Activated CD4-positive, alpha-beta memory T cell treated with anti-CD3 and anti-CD28 coated beads, Interleukin-2, amount 10 ng/mL, durations not matched to agents 7 days and 5 days (primary cell): ENCODE data around the gene SKAP1. TPM values are rescaled to one million over a fixed set of nuclear protein-coding genes. Genes with fewer than 3 reads are reported as not detected.
"Not testable (repeated sequence)": the region's sequence is repeated elsewhere in the genome, so short reads cannot be mapped to it uniquely, and the experiment has no call there.

Source experiments
- CTCF ChIA-PET: fragments of 350-600 bp; sonication (Branson Sonifier 250); formaldehyde crosslinking; loops from one replicate; lab custom pipeline; 2021; ENCODE audit warnings: antibody characterized with exemption, inconsistent platforms; lab: Charles Lee
- POLR2A ChIA-PET: fragments of 350-600 bp; sonication (Branson Sonifier 250); formaldehyde crosslinking; loops from one replicate; lab custom pipeline; 2021; ENCODE audit warnings: antibody characterized with exemption; lab: Charles Lee
- DNase-seq: peaks from one replicate; pipeline ENCODE4 v3.0.0-alpha.2; 2020
- H3K27ac Mint-ChIP-seq: one replicate; pipeline ENCODE4 v1.8.0; 2021; ENCODE audit warnings: mild to moderate bottlenecking, mixed read lengths
- H3K27me3 Mint-ChIP-seq: one replicate; pipeline ENCODE4 v1.8.0; 2021; ENCODE audit warnings: mixed read lengths
- H3K36me3 Mint-ChIP-seq: one replicate; pipeline ENCODE4 v1.8.0; 2021; ENCODE audit warnings: low read depth, mixed read lengths
- H3K4me1 Mint-ChIP-seq: one replicate; pipeline ENCODE4 v1.8.0; 2021; ENCODE audit warnings: mixed read lengths
- H3K4me3 Mint-ChIP-seq: one replicate; pipeline ENCODE4 v1.8.0; 2021; ENCODE audit warnings: mild to moderate bottlenecking, mixed read lengths
- H3K9me3 Mint-ChIP-seq: one replicate; pipeline ENCODE4 v1.8.0; 2021; ENCODE audit warnings: mixed read lengths
- total RNA-seq, 2 experiments: library from RNA; stranded (reverse); gene quantifications; one replicate each; pipeline ENCODE4 v1.2.3, GENCODE V29; 2021

SKAP1 gene
- total RNA-seq, 2 experiments from 2014 or later, result 132 to 133 TPM

GRCh38 chr17:48255759-48256158 lies 174.3 kb downstream of the SKAP1 start:
- no peak overlapping the region for H3K4me3 Mint-ChIP-seq
- CTCF ChIA-PET, result no interaction called here

GRCh38 chr17:48254896-48255295 lies 175.1 kb downstream of the SKAP1 start:
- Mint-ChIP-seq H3K4me1 (no peaks in the 10 kb centered on the region), H3K4me3 (no peak overlapping the region), H3K9me3 (no peaks in the 10 kb centered on the region), H3K27ac (no peak overlapping the region), H3K36me3 (peaks cover 5% of the 10 kb centered on the region), H3K27me3 (no peaks in the 10 kb centered on the region)
- DNase-seq, result no peak
- ChIA-PET CTCF (interaction anchor here (1.4 to 1.6 kb wide), 2 partner anchors 8 to 10 kb away, joined by 3 to 5 read pairs; no protein-coding TSS in a partner anchor), POLR2A (interaction anchor here (1.2 kb wide), 1 partner anchor 40 kb away, joined by 4 read pairs; no protein-coding TSS in a partner anchor)

More at GRCh38 chr17:48255759-48256158, 174.3 kb downstream of the SKAP1 start:
- Mint-ChIP-seq H3K9me3 (no peaks in the 10 kb centered on the region), H3K4me1 (no peaks in the 10 kb centered on the region), H3K27me3 (no peaks in the 10 kb centered on the region), H3K36me3 (peaks cover 8% of the 10 kb centered on the region), H3K27ac (no peak overlapping the region)
- DNase-seq, result no peak
- POLR2A ChIA-PET, result no interaction called here

GRCh38 chr17:48253975-48254374 lies 176.0 kb downstream of the SKAP1 start:
- ChIA-PET POLR2A (no interaction called here), CTCF (interaction anchor here (1.4 to 1.6 kb wide), 2 partner anchors 9 to 11 kb away, joined by 3 to 5 read pairs; no protein-coding TSS in a partner anchor)
- no peaks in the 10 kb centered on the region for H3K27me3 Mint-ChIP-seq
- no peak for DNase-seq
- H3K4me3 Mint-ChIP-seq, result no peak overlapping the region
- H3K36me3 Mint-ChIP-seq, result peaks cover 5% of the 10 kb centered on the region
- no peaks in the 10 kb centered on the region for H3K4me1 Mint-ChIP-seq
- no peaks in the 10 kb centered on the region for H3K9me3 Mint-ChIP-seq
- no peak overlapping the region for H3K27ac Mint-ChIP-seq

- H3K4me1 Mint-ChIP-seq, result no peaks in the 10 kb centered on the region
- DNase-seq, result no peak
- no peak overlapping the region for H3K4me3 Mint-ChIP-seq
- H3K9me3 Mint-ChIP-seq, result no peaks in the 10 kb centered on the region
- ChIA-PET POLR2A (interaction anchor here (1.9 kb wide), 1 partner anchor 11 kb away, joined by 7 read pairs; no protein-coding TSS in a partner anchor), CTCF (interaction anchor here (2.2 kb wide), 1 partner anchor 8 kb away, joined by 7 read pairs; no protein-coding TSS in a partner anchor)
- no peaks in the 10 kb centered on the region for H3K27me3 Mint-ChIP-seq
- no peaks in the 10 kb centered on the region for H3K36me3 Mint-ChIP-seq
- H3K27ac Mint-ChIP-seq, result no peak overlapping the region
These were observed 178.1 kb downstream of the SKAP1 start for GRCh38 chr17:48251950-48252349.

- POLR2A ChIA-PET, result no interaction called here
- no peaks in the 10 kb centered on the region for H3K9me3 Mint-ChIP-seq
- H3K27ac Mint-ChIP-seq, result no peak overlapping the region
- no peak for DNase-seq
- CTCF ChIA-PET, result interaction anchor here (1.0 to 3.1 kb wide), 4 partner anchors 9 to 342 kb away, joined by 4 to 14 read pairs (median 8); partner anchors contain the start of gene HOXB5
- peaks cover 3% of the 10 kb centered on the region for H3K4me1 Mint-ChIP-seq
- H3K27me3 Mint-ChIP-seq, result no peaks in the 10 kb centered on the region
- no peaks in the 10 kb centered on the region for H3K36me3 Mint-ChIP-seq
- H3K4me3 Mint-ChIP-seq, result no peak overlapping the region
These were observed 179.1 kb downstream of the SKAP1 start for GRCh38 chr17:48250949-48251348.

- H3K27ac Mint-ChIP-seq, DNase-seq, H3K27me3 Mint-ChIP-seq, H3K9me3 Mint-ChIP-seq, H3K4me3 Mint-ChIP-seq, POLR2A ChIA-PET, H3K4me1 Mint-ChIP-seq, H3K36me3 Mint-ChIP-seq: not testable (repeated sequence)
- CTCF ChIA-PET, result interaction anchor here (0.6 to 3.1 kb wide), 4 partner anchors 10 to 343 kb away, joined by 3 to 14 read pairs (median 8); partner anchors contain the start of gene HOXB5
These were observed 180.0 kb downstream of the SKAP1 start for GRCh38 chr17:48250059-48250458.

- H3K27ac Mint-ChIP-seq, result no peak overlapping the region
- H3K9me3 Mint-ChIP-seq, result no peaks in the 10 kb centered on the region
- H3K4me3 Mint-ChIP-seq, result no peak overlapping the region
- H3K27me3 Mint-ChIP-seq, result no peaks in the 10 kb centered on the region
- peaks cover 23% of the 10 kb centered on the region for H3K4me1 Mint-ChIP-seq
- H3K36me3 Mint-ChIP-seq, result no peaks in the 10 kb centered on the region
- DNase-seq, result no peak
- CTCF ChIA-PET, result interaction anchor here (0.7 to 1.2 kb wide), 3 partner anchors 12 to 17 kb away, joined by 3 read pairs; no protein-coding TSS in a partner anchor
- POLR2A ChIA-PET, result no interaction called here
These were observed 182.4 kb downstream of the SKAP1 start for GRCh38 chr17:48247603-48248002.

- DNase-seq, result no peak
- no peaks in the 10 kb centered on the region for H3K36me3 Mint-ChIP-seq
- H3K4me1 Mint-ChIP-seq, result peaks cover 27% of the 10 kb centered on the region
- H3K9me3 Mint-ChIP-seq, result no peaks in the 10 kb centered on the region
- H3K27ac Mint-ChIP-seq, result no peak overlapping the region
- ChIA-PET CTCF (interaction anchor here (0.7 to 1.2 kb wide), 3 partner anchors 11 to 18 kb away, joined by 3 read pairs; no protein-coding TSS in a partner anchor), POLR2A (interaction anchor here (1.0 kb wide), 1 partner anchor 48 kb away, joined by 3 read pairs; no protein-coding TSS in a partner anchor)
- no peaks in the 10 kb centered on the region for H3K27me3 Mint-ChIP-seq
- H3K4me3 Mint-ChIP-seq, result no peak overlapping the region
These were observed 183.0 kb downstream of the SKAP1 start for GRCh38 chr17:48247038-48247437.

GRCh38 chr17:48246612-48247011 lies 183.4 kb downstream of the SKAP1 start:
- Mint-ChIP-seq H3K9me3 (no peaks in the 10 kb centered on the region), H3K27me3 (no peaks in the 10 kb centered on the region), H3K4me3 (no peak overlapping the region), H3K4me1 (peaks cover 32% of the 10 kb centered on the region), H3K36me3 (no peaks in the 10 kb centered on the region), H3K27ac (no peak overlapping the region)
- DNase-seq, result no peak
- ChIA-PET CTCF (interaction anchor here (0.7 to 0.8 kb wide), 2 partner anchors 13 to 390 kb away, joined by 3 read pairs; no protein-coding TSS in a partner anchor), POLR2A (interaction anchor here (1.0 kb wide), 1 partner anchor 49 kb away, joined by 3 read pairs; no protein-coding TSS in a partner anchor)

- H3K36me3 Mint-ChIP-seq, H3K27ac Mint-ChIP-seq, H3K9me3 Mint-ChIP-seq, H3K4me3 Mint-ChIP-seq, DNase-seq, H3K27me3 Mint-ChIP-seq, POLR2A ChIA-PET: not testable (repeated sequence)
- peaks cover 42% of the 10 kb centered on the region for H3K4me1 Mint-ChIP-seq
- CTCF ChIA-PET, result interaction anchor here (0.8 kb wide), 1 partner anchor 391 kb away, joined by 3 read pairs; no protein-coding TSS in a partner anchor
These were observed 184.5 kb downstream of the SKAP1 start for GRCh38 chr17:48245465-48246033.

GRCh38 chr17:48244814-48245213 lies 185.2 kb downstream of the SKAP1 start:
- ChIA-PET CTCF (interaction anchor here (1.0 to 1.3 kb wide), 2 partner anchors 18 to 374 kb away, joined by 4 read pairs; no protein-coding TSS in a partner anchor), POLR2A (interaction anchor here (1.0 kb wide), 1 partner anchor 31 kb away, joined by 3 read pairs; no protein-coding TSS in a partner anchor)
- no peak overlapping the region for H3K4me3 Mint-ChIP-seq
- H3K27ac Mint-ChIP-seq, result no peak overlapping the region
- no peaks in the 10 kb centered on the region for H3K27me3 Mint-ChIP-seq
- no peak for DNase-seq
- H3K36me3 Mint-ChIP-seq, result peaks cover 4% of the 10 kb centered on the region
- H3K4me1 Mint-ChIP-seq, result peaks cover 50% of the 10 kb centered on the region
- no peaks in the 10 kb centered on the region for H3K9me3 Mint-ChIP-seq

- DNase-seq, result no peak
- POLR2A ChIA-PET, result interaction anchor here (1.0 kb wide), 1 partner anchor 30 kb away, joined by 3 read pairs; no protein-coding TSS in a partner anchor
- Mint-ChIP-seq H3K4me1 (peaks cover 55% of the 10 kb centered on the region), H3K27ac (no peak overlapping the region), H3K27me3 (no peaks in the 10 kb centered on the region), H3K9me3 (no peaks in the 10 kb centered on the region), H3K4me3 (no peak overlapping the region), H3K36me3 (peaks cover 4% of the 10 kb centered on the region)
- CTCF ChIA-PET, result interaction anchor here (1.0 to 1.3 kb wide), 2 partner anchors 19 to 374 kb away, joined by 4 read pairs; no protein-coding TSS in a partner anchor
These were observed 185.8 kb downstream of the SKAP1 start for GRCh38 chr17:48244121-48244711.
